GM23338 (cell line): ENCODE measurements around the gene PDE6A. TPM values are rescaled to one million over a fixed set of nuclear protein-coding genes. Genes with fewer than 3 reads are reported as not detected.

Experiments
- ATAC-seq: fragments of 200-7000 bp; cut with Tn5 transposase; 3 replicates; pipeline ENCODE4 v1.9.1; 2020
- DNase-seq: peaks from one replicate; pipeline ENCODE4 v3.0.0-alpha.2; 2015; ENCODE audit warnings: low spot score
- H2AFZ ChIP-seq: fragments of 200-600 bp; sonication (generic); 2 replicates; pipeline ENCODE4 v1.8.0; 2016; ENCODE audit warnings: antibody characterized with exemption, mild to moderate bottlenecking, moderate library complexity
- H3F3A ChIP-seq: fragments of 200-600 bp; sonication (generic); replicated peaks from 2 replicates; pipeline ENCODE4 v1.8.0; 2017; ENCODE audit warnings: antibody characterized with exemption, mixed run types, low read depth
- H3K27ac ChIP-seq: fragments of 200-600 bp; sonication (generic); 2 replicates; pipeline ENCODE4 v1.6.1; 2016; ENCODE audit warnings: low read depth
- H3K27me3 ChIP-seq: fragments of 200-600 bp; sonication (generic); 2 replicates; pipeline ENCODE4 v1.8.0; 2016; ENCODE audit warnings: mild to moderate bottlenecking, mixed run types, moderate library complexity; ENCODE audit not compliant: insufficient read depth
- H3K36me3 ChIP-seq: fragments of 200-600 bp; sonication (generic); 2 replicates; pipeline ENCODE4 v1.8.0; 2016; ENCODE audit warnings: mild to moderate bottlenecking; ENCODE audit not compliant: insufficient read depth
- H3K4me1 ChIP-seq: fragments of 200-600 bp; sonication (generic); 2 replicates; pipeline ENCODE4 v1.8.0; 2016; ENCODE audit warnings: mild to moderate bottlenecking, moderate library complexity; ENCODE audit not compliant: insufficient read depth
- H3K4me2 ChIP-seq: fragments of 200-600 bp; sonication (generic); 2 replicates; pipeline ENCODE4 v1.7.1; 2017; ENCODE audit warnings: mixed run types
- H3K4me3 ChIP-seq: fragments of 200-600 bp; sonication (generic); 2 replicates; pipeline ENCODE4 v1.6.1; 2016; ENCODE audit warnings: mixed run types
- H3K79me2 ChIP-seq: fragments of 200-600 bp; sonication (generic); replicated peaks from 2 replicates; pipeline ENCODE4 v1.8.0; 2017; ENCODE audit warnings: mild to moderate bottlenecking; ENCODE audit not compliant: insufficient read depth
- H3K9me2 ChIP-seq: fragments of 200-600 bp; sonication (generic); 2 replicates; pipeline ENCODE4 v1.8.0; 2017; ENCODE audit not compliant: insufficient read depth
- H4K20me1 ChIP-seq: fragments of 200-600 bp; sonication (generic); replicated peaks from 2 replicates; pipeline ENCODE4 v1.8.0; 2017; ENCODE audit warnings: mild to moderate bottlenecking; ENCODE audit not compliant: insufficient read depth
- H3K27ac Mint-ChIP-seq: 2 replicates; pipeline ENCODE4 v1.8.0; 2020; ENCODE audit warnings: inconsistent platforms, mild to moderate bottlenecking, moderate library complexity, mixed read lengths
- H3K27me3 Mint-ChIP-seq: 3 replicates; pipeline ENCODE4 v1.8.0; 2022; ENCODE audit warnings: low read depth, mild to moderate bottlenecking, moderate library complexity, mixed read lengths, inconsistent platforms; ENCODE audit not compliant: insufficient read depth, poor library complexity
- H3K36me3 Mint-ChIP-seq: 3 replicates; pipeline ENCODE4 v1.8.0; 2021; ENCODE audit warnings: low read depth, mild to moderate bottlenecking, inconsistent platforms, moderate library complexity, mixed read lengths
- H3K4me1 Mint-ChIP-seq: 3 replicates; pipeline ENCODE4 v1.8.0; 2020; ENCODE audit warnings: mild to moderate bottlenecking, inconsistent platforms, mixed read lengths
- H3K4me3 Mint-ChIP-seq: 3 replicates; pipeline ENCODE4 v1.8.0; 2021; ENCODE audit warnings: moderate library complexity, mild to moderate bottlenecking, inconsistent platforms, mixed read lengths
- H3K9me3 Mint-ChIP-seq: 3 replicates; pipeline ENCODE4 v1.8.0; 2020; ENCODE audit warnings: moderate library complexity, mild to moderate bottlenecking, inconsistent platforms, mixed read lengths
- CREB1 ChIP-seq: fragments of 250-450 bp; sonication (Bioruptor Pico); IDR thresholded peaks from 2 replicates; pipeline ENCODE4 v1.5.0; 2020; ENCODE audit warnings: low read depth, mild to moderate bottlenecking, moderate library complexity
- EZH2 ChIP-seq: fragments of 200-600 bp; sonication (generic); IDR thresholded peaks from one replicate; pipeline ENCODE4 v1.8.0; 2017; ENCODE audit warnings: antibody characterized with exemption, mild to moderate bottlenecking, low read depth; ENCODE audit not compliant: unreplicated experiment
- EZH2phosphoT487 ChIP-seq: fragments of 200-600 bp; sonication (generic); IDR thresholded peaks from one replicate; pipeline ENCODE4 v1.8.1; 2018; ENCODE audit warnings: antibody characterized with exemption; ENCODE audit not compliant: unreplicated experiment
- JUNB ChIP-seq: IDR thresholded peaks from one replicate; pipeline ENCODE4 v1.6.1; 2016; ENCODE audit warnings: antibody characterized with exemption; ENCODE audit not compliant: unreplicated experiment
- NANOG ChIP-seq: IDR thresholded peaks from 2 replicates; pipeline ENCODE4 v1.6.1; 2016; ENCODE audit warnings: antibody characterized with exemption, borderline replicate concordance
- POLR2AphosphoS5 ChIP-seq: IDR thresholded peaks from 2 replicates; pipeline ENCODE4 v1.6.1; 2016; ENCODE audit warnings: antibody characterized with exemption, low read depth
- STAT1 ChIP-seq: IDR thresholded peaks from one replicate; pipeline ENCODE4 v1.6.1; 2016; ENCODE audit warnings: antibody characterized with exemption; ENCODE audit not compliant: unreplicated experiment
- ZNF114 ChIP-seq: fragments of 250-450 bp; sonication (Bioruptor Pico); IDR thresholded peaks from 2 replicates; pipeline ENCODE4 v1.5.0; 2020; ENCODE audit warnings: mild to moderate bottlenecking, moderate library complexity
- ZNF331 ChIP-seq: fragments of 250-450 bp; sonication (Bioruptor Pico); IDR thresholded peaks from 2 replicates; pipeline ENCODE4 v1.5.0; 2020; ENCODE audit warnings: low read depth, mild to moderate bottlenecking, moderate library complexity
- polyA plus RNA-seq: library from polyadenylated mRNA; unstranded; fragments of >200 nt; fragmentation: Nextera tagmentation; extraction: Ambion mirVana; gene quantifications from 2 replicates; pipeline ENCODE4 v1.2.1, GENCODE V29; 2016
- total RNA-seq: library from RNA; depleted of rRNA; stranded (reverse); fragments of >200 nt; shearing (Covaris generic); gene quantifications from 2 replicates; pipeline ENCODE4 v1.2.3, GENCODE V29; 2014
- TF ChIP-seq, protein P1 (sequence below): fragments of 250-450 bp; sonication (Bioruptor Pico); IDR thresholded peaks from 2 replicates; pipeline ENCODE4 v1.5.0; 2020; ENCODE audit warnings: mild to moderate bottlenecking, moderate library complexity
- TF ChIP-seq, protein P2 (sequence below): IDR thresholded peaks from 2 replicates; pipeline ENCODE4 v1.6.1; 2016; ENCODE audit warnings: antibody characterized with exemption
- TF ChIP-seq, protein P3 (sequence below): IDR thresholded peaks from one replicate; pipeline ENCODE4 v1.6.1; 2018; ENCODE audit warnings: antibody characterized with exemption; ENCODE audit not compliant: unreplicated experiment
- TF ChIP-seq, protein P4 (sequence below), 2 experiments: fragments of 200-600 bp in 1 of 2; sonication (generic) in 1 of 2; conservative IDR thresholded peaks; 2 replicates each; pipeline versions ENCODE4 v1.5.1 to v1.6.1; 2016 to 2017; ENCODE audit warnings: antibody characterized with exemption in 2 of 2, low read depth in 2 of 2, mild to moderate bottlenecking in 2 of 2, moderate library complexity in 1 of 2

Gene PDE6A
- total and polyA plus RNA-seq, 2 experiments from 2014 or later: 0.08 TPM; not detected in 1

DNA sequence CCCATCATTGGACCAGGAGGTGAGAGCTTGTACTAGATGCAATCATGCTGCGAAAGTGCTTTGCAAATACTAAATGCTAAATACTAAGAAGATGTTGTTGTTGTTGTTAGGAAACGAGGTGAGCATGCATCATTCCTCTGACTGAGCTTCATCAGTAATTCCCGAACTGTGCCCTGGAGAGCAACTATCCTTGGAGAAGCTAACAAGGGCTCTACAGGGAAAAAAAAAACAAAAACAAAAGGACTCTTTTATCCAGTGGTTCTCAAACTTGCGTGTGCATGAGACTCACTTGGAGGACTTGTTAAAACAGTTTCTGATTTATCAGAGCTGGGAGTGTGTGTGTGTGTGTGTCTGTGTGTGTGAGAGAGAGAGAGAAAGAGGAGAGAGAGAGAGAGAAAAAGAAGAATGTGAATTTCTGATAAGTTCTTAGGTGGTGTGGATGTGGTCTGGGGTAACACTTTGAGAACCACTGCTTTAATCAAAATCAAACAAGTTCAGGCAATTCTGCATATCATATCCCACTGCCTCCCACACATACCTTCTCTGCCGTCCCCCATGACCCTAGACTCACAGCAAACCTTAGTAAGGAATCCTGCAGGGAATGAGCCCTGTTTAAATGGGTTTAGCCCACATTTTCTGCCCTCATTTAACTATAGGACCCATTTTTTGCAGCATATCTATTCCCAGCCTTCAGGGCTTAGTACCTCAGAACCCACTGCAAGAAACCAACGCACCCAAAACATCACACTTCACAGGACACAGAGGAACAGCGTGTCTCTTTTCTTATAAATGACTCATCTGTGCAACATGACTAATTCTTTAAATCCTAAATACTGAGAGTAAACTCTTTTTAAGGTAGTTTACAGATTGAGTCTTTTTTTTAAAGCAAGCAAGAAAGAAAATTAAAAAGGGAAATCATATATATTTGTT, 48.9 kb downstream of the PDE6A start:
- H3K27me3 Mint-ChIP-seq: peaks cover 7% of the 10 kb centered on the region
- H3F3A ChIP-seq: no peaks in the 10 kb centered on the region
- H3K27me3 ChIP-seq: no peaks in the 10 kb centered on the region
- no peaks in the 10 kb centered on the region for H4K20me1 ChIP-seq
- H3K4me3 ChIP-seq: no peak overlapping the region
- H3K36me3 ChIP-seq: no peaks in the 10 kb centered on the region
- H2AFZ ChIP-seq: peak overlapping the region; percentile 52; the same call in 1 of the 2 replicates
- DNase-seq: no peak
- no peak for ATAC-seq
- H3K27ac ChIP-seq: no peak overlapping the region
- H3K4me3 Mint-ChIP-seq: no peak overlapping the region
- no peaks in the 10 kb centered on the region for H3K9me3 Mint-ChIP-seq
- H3K27ac Mint-ChIP-seq: no peak overlapping the region
- H3K4me1 ChIP-seq: no peaks in the 10 kb centered on the region
- no peak overlapping the region for H3K4me2 ChIP-seq
- H3K4me1 Mint-ChIP-seq: no peaks in the 10 kb centered on the region
- H3K9me2 ChIP-seq: 0 out of 2 replicates have a peak, but pooled peaks cover 3% of the 10 kb centered on the region
- H3K36me3 Mint-ChIP-seq: no peaks in the 10 kb centered on the region
- no peaks in the 10 kb centered on the region for H3K79me2 ChIP-seq
- no peak for TF ChIP-seq ZNF331 (CRISPR knock-in tag)
- TF ChIP-seq, protein P1, sequence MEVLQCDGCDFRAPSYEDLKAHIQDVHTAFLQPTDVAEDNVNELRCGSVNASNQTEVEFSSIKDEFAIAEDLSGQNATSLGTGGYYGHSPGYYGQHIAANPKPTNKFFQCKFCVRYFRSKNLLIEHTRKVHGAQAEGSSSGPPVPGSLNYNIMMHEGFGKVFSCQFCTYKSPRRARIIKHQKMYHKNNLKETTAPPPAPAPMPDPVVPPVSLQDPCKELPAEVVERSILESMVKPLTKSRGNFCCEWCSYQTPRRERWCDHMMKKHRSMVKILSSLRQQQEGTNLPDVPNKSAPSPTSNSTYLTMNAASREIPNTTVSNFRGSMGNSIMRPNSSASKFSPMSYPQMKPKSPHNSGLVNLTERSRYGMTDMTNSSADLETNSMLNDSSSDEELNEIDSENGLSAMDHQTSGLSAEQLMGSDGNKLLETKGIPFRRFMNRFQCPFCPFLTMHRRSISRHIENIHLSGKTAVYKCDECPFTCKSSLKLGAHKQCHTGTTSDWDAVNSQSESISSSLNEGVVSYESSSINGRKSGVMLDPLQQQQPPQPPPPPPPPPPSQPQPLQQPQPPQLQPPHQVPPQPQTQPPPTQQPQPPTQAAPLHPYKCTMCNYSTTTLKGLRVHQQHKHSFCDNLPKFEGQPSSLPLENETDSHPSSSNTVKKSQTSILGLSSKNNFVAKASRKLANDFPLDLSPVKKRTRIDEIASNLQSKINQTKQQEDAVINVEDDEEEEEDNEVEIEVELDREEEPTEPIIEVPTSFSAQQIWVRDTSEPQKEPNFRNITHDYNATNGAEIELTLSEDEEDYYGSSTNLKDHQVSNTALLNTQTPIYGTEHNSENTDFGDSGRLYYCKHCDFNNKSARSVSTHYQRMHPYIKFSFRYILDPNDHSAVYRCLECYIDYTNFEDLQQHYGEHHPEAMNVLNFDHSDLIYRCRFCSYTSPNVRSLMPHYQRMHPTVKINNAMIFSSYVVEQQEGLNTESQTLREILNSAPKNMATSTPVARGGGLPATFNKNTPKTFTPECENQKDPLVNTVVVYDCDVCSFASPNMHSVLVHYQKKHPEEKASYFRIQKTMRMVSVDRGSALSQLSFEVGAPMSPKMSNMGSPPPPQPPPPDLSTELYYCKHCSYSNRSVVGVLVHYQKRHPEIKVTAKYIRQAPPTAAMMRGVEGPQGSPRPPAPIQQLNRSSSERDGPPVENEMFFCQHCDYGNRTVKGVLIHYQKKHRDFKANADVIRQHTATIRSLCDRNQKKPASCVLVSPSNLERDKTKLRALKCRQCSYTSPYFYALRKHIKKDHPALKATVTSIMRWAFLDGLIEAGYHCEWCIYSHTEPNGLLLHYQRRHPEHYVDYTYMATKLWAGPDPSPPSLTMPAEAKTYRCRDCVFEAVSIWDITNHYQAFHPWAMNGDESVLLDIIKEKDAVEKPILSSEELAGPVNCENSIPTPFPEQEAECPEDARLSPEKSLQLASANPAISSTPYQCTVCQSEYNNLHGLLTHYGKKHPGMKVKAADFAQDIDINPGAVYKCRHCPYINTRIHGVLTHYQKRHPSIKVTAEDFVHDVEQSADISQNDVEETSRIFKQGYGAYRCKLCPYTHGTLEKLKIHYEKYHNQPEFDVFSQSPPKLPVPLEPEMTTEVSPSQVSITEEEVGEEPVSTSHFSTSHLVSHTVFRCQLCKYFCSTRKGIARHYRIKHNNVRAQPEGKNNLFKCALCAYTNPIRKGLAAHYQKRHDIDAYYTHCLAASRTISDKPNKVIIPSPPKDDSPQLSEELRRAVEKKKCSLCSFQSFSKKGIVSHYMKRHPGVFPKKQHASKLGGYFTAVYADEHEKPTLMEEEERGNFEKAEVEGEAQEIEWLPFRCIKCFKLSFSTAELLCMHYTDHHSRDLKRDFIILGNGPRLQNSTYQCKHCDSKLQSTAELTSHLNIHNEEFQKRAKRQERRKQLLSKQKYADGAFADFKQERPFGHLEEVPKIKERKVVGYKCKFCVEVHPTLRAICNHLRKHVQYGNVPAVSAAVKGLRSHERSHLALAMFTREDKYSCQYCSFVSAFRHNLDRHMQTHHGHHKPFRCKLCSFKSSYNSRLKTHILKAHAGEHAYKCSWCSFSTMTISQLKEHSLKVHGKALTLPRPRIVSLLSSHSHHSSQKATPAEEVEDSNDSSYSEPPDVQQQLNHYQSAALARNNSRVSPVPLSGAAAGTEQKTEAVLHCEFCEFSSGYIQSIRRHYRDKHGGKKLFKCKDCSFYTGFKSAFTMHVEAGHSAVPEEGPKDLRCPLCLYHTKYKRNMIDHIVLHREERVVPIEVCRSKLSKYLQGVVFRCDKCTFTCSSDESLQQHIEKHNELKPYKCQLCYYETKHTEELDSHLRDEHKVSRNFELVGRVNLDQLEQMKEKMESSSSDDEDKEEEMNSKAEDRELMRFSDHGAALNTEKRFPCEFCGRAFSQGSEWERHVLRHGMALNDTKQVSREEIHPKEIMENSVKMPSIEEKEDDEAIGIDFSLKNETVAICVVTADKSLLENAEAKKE: no peak
- TF ChIP-seq ZNF114: no peak
- TF ChIP-seq EZH2phosphoT487: no peak
- no peak for TF ChIP-seq EZH2
- TF ChIP-seq, protein P2, sequence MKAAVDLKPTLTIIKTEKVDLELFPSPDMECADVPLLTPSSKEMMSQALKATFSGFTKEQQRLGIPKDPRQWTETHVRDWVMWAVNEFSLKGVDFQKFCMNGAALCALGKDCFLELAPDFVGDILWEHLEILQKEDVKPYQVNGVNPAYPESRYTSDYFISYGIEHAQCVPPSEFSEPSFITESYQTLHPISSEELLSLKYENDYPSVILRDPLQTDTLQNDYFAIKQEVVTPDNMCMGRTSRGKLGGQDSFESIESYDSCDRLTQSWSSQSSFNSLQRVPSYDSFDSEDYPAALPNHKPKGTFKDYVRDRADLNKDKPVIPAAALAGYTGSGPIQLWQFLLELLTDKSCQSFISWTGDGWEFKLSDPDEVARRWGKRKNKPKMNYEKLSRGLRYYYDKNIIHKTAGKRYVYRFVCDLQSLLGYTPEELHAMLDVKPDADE: no peak
- TF ChIP-seq NANOG: no peak
- TF ChIP-seq, protein P3, sequence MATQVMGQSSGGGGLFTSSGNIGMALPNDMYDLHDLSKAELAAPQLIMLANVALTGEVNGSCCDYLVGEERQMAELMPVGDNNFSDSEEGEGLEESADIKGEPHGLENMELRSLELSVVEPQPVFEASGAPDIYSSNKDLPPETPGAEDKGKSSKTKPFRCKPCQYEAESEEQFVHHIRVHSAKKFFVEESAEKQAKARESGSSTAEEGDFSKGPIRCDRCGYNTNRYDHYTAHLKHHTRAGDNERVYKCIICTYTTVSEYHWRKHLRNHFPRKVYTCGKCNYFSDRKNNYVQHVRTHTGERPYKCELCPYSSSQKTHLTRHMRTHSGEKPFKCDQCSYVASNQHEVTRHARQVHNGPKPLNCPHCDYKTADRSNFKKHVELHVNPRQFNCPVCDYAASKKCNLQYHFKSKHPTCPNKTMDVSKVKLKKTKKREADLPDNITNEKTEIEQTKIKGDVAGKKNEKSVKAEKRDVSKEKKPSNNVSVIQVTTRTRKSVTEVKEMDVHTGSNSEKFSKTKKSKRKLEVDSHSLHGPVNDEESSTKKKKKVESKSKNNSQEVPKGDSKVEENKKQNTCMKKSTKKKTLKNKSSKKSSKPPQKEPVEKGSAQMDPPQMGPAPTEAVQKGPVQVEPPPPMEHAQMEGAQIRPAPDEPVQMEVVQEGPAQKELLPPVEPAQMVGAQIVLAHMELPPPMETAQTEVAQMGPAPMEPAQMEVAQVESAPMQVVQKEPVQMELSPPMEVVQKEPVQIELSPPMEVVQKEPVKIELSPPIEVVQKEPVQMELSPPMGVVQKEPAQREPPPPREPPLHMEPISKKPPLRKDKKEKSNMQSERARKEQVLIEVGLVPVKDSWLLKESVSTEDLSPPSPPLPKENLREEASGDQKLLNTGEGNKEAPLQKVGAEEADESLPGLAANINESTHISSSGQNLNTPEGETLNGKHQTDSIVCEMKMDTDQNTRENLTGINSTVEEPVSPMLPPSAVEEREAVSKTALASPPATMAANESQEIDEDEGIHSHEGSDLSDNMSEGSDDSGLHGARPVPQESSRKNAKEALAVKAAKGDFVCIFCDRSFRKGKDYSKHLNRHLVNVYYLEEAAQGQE: no peak
- no peak for TF ChIP-seq JUNB
- no peak for TF ChIP-seq CREB1 (CRISPR knock-in tag)
- TF ChIP-seq STAT1: no peak
- TF ChIP-seq, protein P4, sequence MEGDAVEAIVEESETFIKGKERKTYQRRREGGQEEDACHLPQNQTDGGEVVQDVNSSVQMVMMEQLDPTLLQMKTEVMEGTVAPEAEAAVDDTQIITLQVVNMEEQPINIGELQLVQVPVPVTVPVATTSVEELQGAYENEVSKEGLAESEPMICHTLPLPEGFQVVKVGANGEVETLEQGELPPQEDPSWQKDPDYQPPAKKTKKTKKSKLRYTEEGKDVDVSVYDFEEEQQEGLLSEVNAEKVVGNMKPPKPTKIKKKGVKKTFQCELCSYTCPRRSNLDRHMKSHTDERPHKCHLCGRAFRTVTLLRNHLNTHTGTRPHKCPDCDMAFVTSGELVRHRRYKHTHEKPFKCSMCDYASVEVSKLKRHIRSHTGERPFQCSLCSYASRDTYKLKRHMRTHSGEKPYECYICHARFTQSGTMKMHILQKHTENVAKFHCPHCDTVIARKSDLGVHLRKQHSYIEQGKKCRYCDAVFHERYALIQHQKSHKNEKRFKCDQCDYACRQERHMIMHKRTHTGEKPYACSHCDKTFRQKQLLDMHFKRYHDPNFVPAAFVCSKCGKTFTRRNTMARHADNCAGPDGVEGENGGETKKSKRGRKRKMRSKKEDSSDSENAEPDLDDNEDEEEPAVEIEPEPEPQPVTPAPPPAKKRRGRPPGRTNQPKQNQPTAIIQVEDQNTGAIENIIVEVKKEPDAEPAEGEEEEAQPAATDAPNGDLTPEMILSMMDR (conservative IDR thresholded peaks at IDR 0.05; ENCODE audit: low read depth in 2 of 2): no peak
- TF ChIP-seq POLR2AphosphoS5: no peak
